WTC11 (cell line): Measurements from ENCODE around the gene CENPK.

Source experiments
- CBFB ChIP-seq: sonication (generic); formaldehyde crosslinking; IDR thresholded peaks from 2 replicates; pipeline ENCODE4 v1.8.1; 2022; ENCODE audit warnings: mild to moderate bottlenecking, low read depth, missing genetic modification reagents
- CREM ChIP-seq: sonication (generic); formaldehyde crosslinking; IDR thresholded peaks from 2 replicates; pipeline ENCODE4 v1.8.1; 2022; ENCODE audit warnings: mild to moderate bottlenecking, missing genetic modification reagents, moderate library complexity
- ETV6 ChIP-seq: sonication (generic); formaldehyde crosslinking; IDR thresholded peaks from 2 replicates; pipeline ENCODE4 v1.8.1; 2022; ENCODE audit warnings: mild to moderate bottlenecking, missing genetic modification reagents
- JUN ChIP-seq: sonication (generic); formaldehyde crosslinking; IDR thresholded peaks from 2 replicates; pipeline ENCODE4 v1.8.0; 2023; ENCODE audit warnings: mild to moderate bottlenecking, missing genetic modification reagents
- MXD4 ChIP-seq: fragments of 250-450 bp; sonication (Bioruptor Pico); IDR thresholded peaks from 2 replicates; pipeline ENCODE4 v1.8.0; 2021; ENCODE audit warnings: mild to moderate bottlenecking, moderate library complexity, borderline replicate concordance
- NR3C1 ChIP-seq: sonication (generic); formaldehyde crosslinking; conservative IDR thresholded peaks from 2 replicates; pipeline ENCODE4 v1.8.1; 2023; ENCODE audit warnings: low read depth, mild to moderate bottlenecking, missing genetic modification reagents
- OVOL2 ChIP-seq: fragments of 250-450 bp; sonication (Bioruptor Pico); IDR thresholded peaks from 2 replicates; pipeline ENCODE4 v1.9.0; 2021; ENCODE audit warnings: mild to moderate bottlenecking, borderline replicate concordance
- ZNF263 ChIP-seq: sonication (generic); formaldehyde crosslinking; IDR thresholded peaks from 2 replicates; pipeline ENCODE4 v1.8.1; 2022; ENCODE audit warnings: low read depth, mild to moderate bottlenecking, moderate library complexity, missing genetic modification reagents
- ZNF317 ChIP-seq: sonication (generic); formaldehyde crosslinking; IDR thresholded peaks from 2 replicates; pipeline ENCODE4 v1.8.1; 2023; ENCODE audit warnings: low read depth, mild to moderate bottlenecking, moderate library complexity, missing genetic modification reagents, borderline replicate concordance
- TF ChIP-seq, protein P1 (sequence below): fragments of 200-600 bp; IDR thresholded peaks from 2 replicates; pipeline ENCODE4 v1.8.0; 2022; ENCODE audit warnings: antibody characterized with exemption
- TF ChIP-seq, protein P2 (sequence below): sonication (generic); formaldehyde crosslinking; IDR thresholded peaks from 2 replicates; pipeline ENCODE4 v1.8.1; 2023; ENCODE audit warnings: mild to moderate bottlenecking, missing genetic modification reagents, moderate library complexity
- TF ChIP-seq, protein P3 (sequence below): sonication (generic); formaldehyde crosslinking; conservative IDR thresholded peaks from 2 replicates; pipeline ENCODE4 v1.8.1; 2022; ENCODE audit warnings: mild to moderate bottlenecking, missing genetic modification reagents
- TF ChIP-seq, protein P4 (sequence below): sonication (generic); formaldehyde crosslinking; IDR thresholded peaks from 2 replicates; pipeline ENCODE4 v1.8.1; 2022; ENCODE audit warnings: mild to moderate bottlenecking, missing genetic modification reagents, moderate library complexity, borderline replicate concordance
- TF ChIP-seq, protein P5 (sequence below): sonication (generic); formaldehyde crosslinking; IDR thresholded peaks from 2 replicates; pipeline ENCODE4 v1.8.0; 2022; ENCODE audit warnings: mild to moderate bottlenecking, missing genetic modification reagents

DNA sequence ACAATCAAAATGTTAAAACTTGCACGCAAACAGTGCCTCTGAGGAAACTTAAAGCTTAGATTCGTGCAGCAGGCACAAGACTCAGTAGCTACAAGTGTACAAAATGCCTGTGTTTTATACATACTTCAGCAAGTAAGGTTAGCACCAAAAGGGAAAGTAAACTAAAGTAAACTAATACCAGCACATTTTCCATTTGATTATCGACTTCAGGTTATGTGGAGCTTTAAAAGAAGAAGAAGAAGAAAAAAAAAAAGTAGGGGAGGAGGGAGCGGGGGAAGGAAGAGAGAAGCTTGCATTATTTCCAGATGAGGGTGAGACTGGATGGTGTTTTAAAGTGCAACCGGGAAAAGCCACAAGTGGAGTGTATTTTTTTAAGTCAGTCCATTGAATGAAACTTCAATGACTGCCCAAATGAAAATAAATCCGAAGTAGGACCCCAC lies 80.7 kb downstream of the CENPK start:
- TF ChIP-seq, protein P1, sequence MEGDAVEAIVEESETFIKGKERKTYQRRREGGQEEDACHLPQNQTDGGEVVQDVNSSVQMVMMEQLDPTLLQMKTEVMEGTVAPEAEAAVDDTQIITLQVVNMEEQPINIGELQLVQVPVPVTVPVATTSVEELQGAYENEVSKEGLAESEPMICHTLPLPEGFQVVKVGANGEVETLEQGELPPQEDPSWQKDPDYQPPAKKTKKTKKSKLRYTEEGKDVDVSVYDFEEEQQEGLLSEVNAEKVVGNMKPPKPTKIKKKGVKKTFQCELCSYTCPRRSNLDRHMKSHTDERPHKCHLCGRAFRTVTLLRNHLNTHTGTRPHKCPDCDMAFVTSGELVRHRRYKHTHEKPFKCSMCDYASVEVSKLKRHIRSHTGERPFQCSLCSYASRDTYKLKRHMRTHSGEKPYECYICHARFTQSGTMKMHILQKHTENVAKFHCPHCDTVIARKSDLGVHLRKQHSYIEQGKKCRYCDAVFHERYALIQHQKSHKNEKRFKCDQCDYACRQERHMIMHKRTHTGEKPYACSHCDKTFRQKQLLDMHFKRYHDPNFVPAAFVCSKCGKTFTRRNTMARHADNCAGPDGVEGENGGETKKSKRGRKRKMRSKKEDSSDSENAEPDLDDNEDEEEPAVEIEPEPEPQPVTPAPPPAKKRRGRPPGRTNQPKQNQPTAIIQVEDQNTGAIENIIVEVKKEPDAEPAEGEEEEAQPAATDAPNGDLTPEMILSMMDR: no peak
- TF ChIP-seq, protein P2, sequence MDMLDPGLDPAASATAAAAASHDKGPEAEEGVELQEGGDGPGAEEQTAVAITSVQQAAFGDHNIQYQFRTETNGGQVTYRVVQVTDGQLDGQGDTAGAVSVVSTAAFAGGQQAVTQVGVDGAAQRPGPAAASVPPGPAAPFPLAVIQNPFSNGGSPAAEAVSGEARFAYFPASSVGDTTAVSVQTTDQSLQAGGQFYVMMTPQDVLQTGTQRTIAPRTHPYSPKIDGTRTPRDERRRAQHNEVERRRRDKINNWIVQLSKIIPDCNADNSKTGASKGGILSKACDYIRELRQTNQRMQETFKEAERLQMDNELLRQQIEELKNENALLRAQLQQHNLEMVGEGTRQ (CRISPR knock-in tag): no peak
- TF ChIP-seq, protein P3, sequence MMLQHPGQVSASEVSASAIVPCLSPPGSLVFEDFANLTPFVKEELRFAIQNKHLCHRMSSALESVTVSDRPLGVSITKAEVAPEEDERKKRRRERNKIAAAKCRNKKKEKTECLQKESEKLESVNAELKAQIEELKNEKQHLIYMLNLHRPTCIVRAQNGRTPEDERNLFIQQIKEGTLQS: no peak
- TF ChIP-seq ETV6 (CRISPR knock-in tag): no peak
- no peak for TF ChIP-seq OVOL2 (CRISPR knock-in tag)
- TF ChIP-seq MXD4: no peak
- TF ChIP-seq JUN: no peak
- TF ChIP-seq, protein P4, sequence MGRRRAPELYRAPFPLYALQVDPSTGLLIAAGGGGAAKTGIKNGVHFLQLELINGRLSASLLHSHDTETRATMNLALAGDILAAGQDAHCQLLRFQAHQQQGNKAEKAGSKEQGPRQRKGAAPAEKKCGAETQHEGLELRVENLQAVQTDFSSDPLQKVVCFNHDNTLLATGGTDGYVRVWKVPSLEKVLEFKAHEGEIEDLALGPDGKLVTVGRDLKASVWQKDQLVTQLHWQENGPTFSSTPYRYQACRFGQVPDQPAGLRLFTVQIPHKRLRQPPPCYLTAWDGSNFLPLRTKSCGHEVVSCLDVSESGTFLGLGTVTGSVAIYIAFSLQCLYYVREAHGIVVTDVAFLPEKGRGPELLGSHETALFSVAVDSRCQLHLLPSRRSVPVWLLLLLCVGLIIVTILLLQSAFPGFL (CRISPR knock-in tag): no peak
- TF ChIP-seq ZNF263 (CRISPR knock-in tag): no peak
- TF ChIP-seq NR3C1 (CRISPR knock-in tag): no peak
- no peak for TF ChIP-seq ZNF317 (CRISPR knock-in tag)
- TF ChIP-seq CBFB: no peak
- TF ChIP-seq, protein P5, sequence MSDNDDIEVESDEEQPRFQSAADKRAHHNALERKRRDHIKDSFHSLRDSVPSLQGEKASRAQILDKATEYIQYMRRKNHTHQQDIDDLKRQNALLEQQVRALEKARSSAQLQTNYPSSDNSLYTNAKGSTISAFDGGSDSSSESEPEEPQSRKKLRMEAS (CRISPR knock-in tag): no peak
- TF ChIP-seq CREM (CRISPR knock-in tag): no peak
